Measurements from ENCODE around the gene PRRT1.

GRCh38 chr6:32112431-32112980, 39.2 kb downstream of the PRRT1 start:
- TF ChIP-seq POLR2A (IDR thresholded peaks at IDR 0.05; ENCODE audit: low read length) (no peak), GATA1 (IDR thresholded peaks at IDR 0.05; ENCODE audit: low read depth, low read length) (no peak)

All from erythroblast (primary cell).